IMR-90 (cell line): ENCODE measurements around the gene LDLRAD3. TPM values are rescaled to one million over a fixed set of nuclear protein-coding genes. Genes with fewer than 3 reads are reported as not detected.

Experiments used
- ATAC-seq: fragments of 200-7000 bp; cut with Tn5 transposase; 2 replicates; pipeline ENCODE4 v1.9.1; 2020; ENCODE audit warnings: low read depth, mild to moderate bottlenecking, moderate library complexity
- BruUV-seq: library from RNA; stranded (reverse); fragments of 400-500 nt; replicated peaks from 2 replicates; lab custom pipeline; 2021; lab: Mats Ljungman, UMichigan
- CTCF ChIA-PET: fragments of 300-600 bp; formaldehyde crosslinking; extraction: SDS; loops from one replicate; lab custom pipeline; 2021; ENCODE audit warnings: antibody characterized with exemption; lab: Yijun Ruan, JAX
- POLR2A ChIA-PET: fragments of 300-600 bp; sonication (Branson Sonifier 250); formaldehyde crosslinking; loops from one replicate; lab custom pipeline; 2022; ENCODE audit warnings: antibody characterized with exemption; ENCODE audit not compliant: unreplicated experiment; lab: Charles Lee
- DNase-seq: peaks from one replicate; pipeline ENCODE4 v3.0.0; 2013
- H2AFZ ChIP-seq: replicated peaks from 2 replicates; pipeline ENCODE3; 2013; ENCODE audit warnings: low read length, mild to moderate bottlenecking; ENCODE audit not compliant: poor library complexity
- H2AK5ac ChIP-seq: 2 replicates; pipeline ENCODE4 v1.6.1; 2013; ENCODE audit warnings: low read depth, low read length, inconsistent platforms
- H2AK9ac ChIP-seq: replicated peaks from 2 replicates; pipeline ENCODE3; 2013; ENCODE audit warnings: mild to moderate bottlenecking, low read depth, low read length, moderate library complexity; ENCODE audit not compliant: poor library complexity
- H2BK120ac ChIP-seq: 2 replicates; pipeline ENCODE4 v1.6.1; 2013; ENCODE audit warnings: low read depth, low read length, inconsistent platforms
- H2BK15ac ChIP-seq: 3 replicates; pipeline ENCODE4 v1.6.1; 2013; ENCODE audit warnings: low read depth, low read length, inconsistent platforms
- H2BK20ac ChIP-seq: 2 replicates; pipeline ENCODE4 v1.6.1; 2013; ENCODE audit warnings: low read depth, mild to moderate bottlenecking, inconsistent platforms, low read length, moderate library complexity
- H2BK5ac ChIP-seq: 2 replicates; pipeline ENCODE4 v1.6.1; 2013; ENCODE audit warnings: mild to moderate bottlenecking, low read depth, low read length, inconsistent platforms; ENCODE audit not compliant: poor library complexity, severe bottlenecking
- H3K14ac ChIP-seq: replicated peaks from 2 replicates; pipeline ENCODE4 v1.6.1; 2013; ENCODE audit warnings: low read depth, low read length, inconsistent platforms
- H3K18ac ChIP-seq: 2 replicates; pipeline ENCODE4 v1.6.1; 2013; ENCODE audit warnings: low read depth, low read length, control low read depth
- H3K23ac ChIP-seq: 2 replicates; pipeline ENCODE4 v1.6.1; 2013; ENCODE audit warnings: low read depth, low read length, inconsistent platforms
- H3K27ac ChIP-seq: 2 replicates; pipeline ENCODE4 v1.5.1; 2013; ENCODE audit warnings: mild to moderate bottlenecking, control low read depth, low read length; ENCODE audit not compliant: insufficient read depth
- H3K27me3 ChIP-seq: 2 replicates; pipeline ENCODE4 v1.6.1; 2013; ENCODE audit warnings: low read length; ENCODE audit not compliant: control insufficient read depth, insufficient read depth
- H3K36me3 ChIP-seq: 2 replicates; pipeline ENCODE4 v1.6.1; 2013; ENCODE audit warnings: low read length, mixed read lengths; ENCODE audit not compliant: control insufficient read depth, insufficient read depth
- H3K4ac ChIP-seq: 2 replicates; pipeline ENCODE4 v1.6.1; 2013; ENCODE audit warnings: low read depth, low read length, inconsistent platforms
- H3K4me1 ChIP-seq: 2 replicates; pipeline ENCODE4 v1.6.1; 2013; ENCODE audit warnings: low read length, mixed read lengths; ENCODE audit not compliant: control insufficient read depth, insufficient read depth
- H3K4me2 ChIP-seq: 2 replicates; pipeline ENCODE4 v1.6.1; 2013; ENCODE audit warnings: low read depth, mild to moderate bottlenecking, control low read depth, low read length, moderate library complexity
- H3K4me3 ChIP-seq: 2 replicates; pipeline ENCODE4 v1.5.1; 2013; ENCODE audit warnings: low read depth, mild to moderate bottlenecking, control low read depth, low read length, moderate library complexity; ENCODE audit not compliant: insufficient read depth
- H3K56ac ChIP-seq: 2 replicates; pipeline ENCODE4 v1.6.1; 2013; ENCODE audit warnings: low read length, inconsistent platforms; ENCODE audit not compliant: insufficient read depth; ENCODE audit errors: extremely low read depth
- H3K79me1 ChIP-seq, 2 experiments: 2 replicates each; pipeline ENCODE4 v1.6.1; 2013; ENCODE audit warnings: low read length in 2 of 2, inconsistent platforms in 1 of 2, low read depth in 1 of 2
- H3K9ac ChIP-seq: 2 replicates; pipeline ENCODE4 v1.6.1; 2013; ENCODE audit warnings: low read depth, low read length, control low read depth
- H3K9me1 ChIP-seq: 2 replicates; pipeline ENCODE4 v1.6.1; 2013; ENCODE audit warnings: low read length, inconsistent platforms; ENCODE audit not compliant: insufficient read depth
- H3K9me3 ChIP-seq: 2 replicates; pipeline ENCODE4 v1.6.1; 2013; ENCODE audit warnings: low read length; ENCODE audit not compliant: control insufficient read depth, insufficient read depth
- H4K20me1 ChIP-seq: 2 replicates; pipeline ENCODE4 v1.6.1; 2013; ENCODE audit warnings: low read length, inconsistent platforms; ENCODE audit not compliant: insufficient read depth
- H4K5ac ChIP-seq: 2 replicates; pipeline ENCODE4 v1.6.1; 2013; ENCODE audit warnings: mild to moderate bottlenecking, low read depth, low read length, control low read depth
- H4K8ac ChIP-seq, 2 experiments: 2 replicates each; pipeline ENCODE4 v1.6.1; 2013; ENCODE audit warnings: low read depth in 2 of 2, low read length in 2 of 2, control low read depth in 1 of 2, inconsistent platforms in 1 of 2
- H4K91ac ChIP-seq: 2 replicates; pipeline ENCODE4 v1.6.1; 2013; ENCODE audit warnings: low read depth, low read length, inconsistent platforms; ENCODE audit not compliant: insufficient read depth
- CTCF ChIP-seq: conservative IDR thresholded peaks from 2 replicates; pipeline ENCODE4 v1.5.1; 2012; ENCODE audit warnings: mild to moderate bottlenecking, low read depth, low read length, improper control_type of control experiment
- POLR2A ChIP-seq: IDR thresholded peaks from 2 replicates; pipeline ENCODE4 v1.6.1; 2012; ENCODE audit warnings: mild to moderate bottlenecking, low read depth, low read length
- RAD21 ChIP-seq: IDR thresholded peaks from 2 replicates; pipeline ENCODE4 v1.6.1; 2012; ENCODE audit warnings: low read length, improper control_type of control experiment
- SMC3 ChIP-seq: fragments of 150-350 bp; IDR thresholded peaks from 2 replicates; pipeline ENCODE4 v1.6.1; 2016; ENCODE audit warnings: low read depth, mild to moderate bottlenecking, antibody characterized with exemption, low read length, moderate library complexity
- USF2 ChIP-seq: fragments of 150-350 bp; IDR thresholded peaks from 2 replicates; pipeline ENCODE4 v1.6.1; 2017; ENCODE audit warnings: mild to moderate bottlenecking, antibody characterized with exemption, low read length, low read depth
- WGBS, 2 experiments: methylation state at CpG; one replicate each; pipeline versions ENCODE4 v1.1.5 to v1.1.7; 2013; ENCODE audit warnings: missing lambda C conversion rate in 2 of 2; ENCODE audit not compliant: insufficient read length in 1 of 2; ENCODE audit errors: extremely low coverage in 2 of 2; 5-methylcytosine and 5-hydroxymethylcytosine counted together
- dilution Hi-C: fragments of 300-500 bp; cut with HindIII; formaldehyde crosslinking; loops from one replicate; pipeline ENCODE4 v1.14.3; 2018; ENCODE audit warnings: low sequenced_read_pairs; ENCODE audit not compliant: unreplicated experiment
- in situ Hi-C: fragments of 300-500 bp; cut with MboI; formaldehyde crosslinking; loops from 3 replicates; pipeline ENCODE4 v1.14.3; 2019; ENCODE audit warnings: low sequenced_read_pairs, inconsistent platforms, mixed read lengths
- intact Hi-C: fragments of 100-400 bp; cut with micrococcal nuclease; formaldehyde crosslinking; loops from 2 replicates; pipeline ENCODE4 v1.10.0; 2022
- polyA plus RNA-seq, 3 experiments: library from polyadenylated mRNA; depleted of rRNA; stranded (reverse); fragments of >200 nt; gene quantifications; 2 replicates each; pipeline ENCODE4 v1.2.3, GENCODE V29; 2012; ENCODE audit warnings: low replicate concordance in 1 of 3
- total RNA-seq: library from RNA; depleted of rRNA; stranded (reverse); fragments of >200 nt; gene quantifications from 2 replicates; pipeline ENCODE4 v1.2.3, GENCODE V29; 2012

The LDLRAD3 gene
- total and polyA plus RNA-seq, 2 of the 4 experiments (the other 2 are of a cell fraction): 2.7 to 6.4 TPM

GRCh38 chr11:36131721-36132397 is 188.0 kb downstream of the LDLRAD3 start:
- 74% methylated on average over 4 of the region's 8 CpGs; no CpG with 5 or more reads in 1 of the 2 experiments for WGBS, 2 experiments
- ChIA-PET POLR2A (no interaction called here), CTCF (interaction anchor here (0.6 to 3.6 kb wide), 22 partner anchors 9 to 617 kb away, joined by 3 to 28 read pairs (median 4); no protein-coding TSS in a partner anchor)
- Histone ChIP-seq H3K27ac (no peak overlapping the region), H3K56ac (no peak overlapping the region), H2AK9ac (no peak overlapping the region), H4K91ac (no peak overlapping the region), H3K4ac (no peak overlapping the region; the same call in 1 of the 2 replicates), H2AK5ac (0 out of 2 replicates have a peak overlapping the region, but pooled peaks have one; percentile 47), H2AFZ (no peak overlapping the region), H2BK15ac (no peak overlapping the region), H3K14ac (no peak overlapping the region), H3K4me3 (no peak overlapping the region), H3K9me1 (peaks cover 9% of the 10 kb centered on the region; the same call in 1 of the 2 replicates), H2BK20ac (peak overlapping the region; percentile 26; the same call in 1 of the 2 replicates), H3K79me1 (no peaks in the 10 kb centered on the region; a peak in 1 of 4 replicates), H2BK5ac (no peak overlapping the region), H3K36me3 (no peaks in the 10 kb centered on the region), H4K20me1 (no peaks in the 10 kb centered on the region; the same call in 1 of the 2 replicates), H3K23ac (no peak overlapping the region), H3K27me3 (no peaks in the 10 kb centered on the region), H3K9ac (no peak overlapping the region), H3K4me2 (no peak overlapping the region), H4K5ac (no peak overlapping the region), H3K9me3 (no peaks in the 10 kb centered on the region), H4K8ac (no peak overlapping the region), H3K4me1 (peaks cover 2% of the 10 kb centered on the region), H3K18ac (no peak overlapping the region), H2BK120ac (no peak overlapping the region)
- BruUV-seq: no TSS peak
- intact Hi-C loops (loop anchor here (1.0 to 10.0 kb wide), 6 partner anchors 90 to 637 kb away; partner anchors contain the start of gene LDLRAD3), dilution Hi-C loops (no loop called here), in situ Hi-C loops (loop anchor here (10.0 kb wide), 1 partner anchor 517 kb away; the partner anchor contains the start of gene FJX1)
- DNase-seq: peak; percentile 63
- peak; percentile 81 for ATAC-seq
- TF ChIP-seq POLR2A (no peak), RAD21 (peak; percentile 66), SMC3 (peak; percentile 59), CTCF (peak; percentile 72), USF2 (no peak)
